ENCODE data around the gene RNF187. TPM values are rescaled to one million over a fixed set of nuclear protein-coding genes. Genes with fewer than 3 reads are reported as not detected.
A peak's percentile ranks its signal among the peaks of the same experiment; 100 is the strongest.

The RNF187 gene
- total RNA-seq, 1 experiment from 2014 or later: 63.4 TPM

DNA sequence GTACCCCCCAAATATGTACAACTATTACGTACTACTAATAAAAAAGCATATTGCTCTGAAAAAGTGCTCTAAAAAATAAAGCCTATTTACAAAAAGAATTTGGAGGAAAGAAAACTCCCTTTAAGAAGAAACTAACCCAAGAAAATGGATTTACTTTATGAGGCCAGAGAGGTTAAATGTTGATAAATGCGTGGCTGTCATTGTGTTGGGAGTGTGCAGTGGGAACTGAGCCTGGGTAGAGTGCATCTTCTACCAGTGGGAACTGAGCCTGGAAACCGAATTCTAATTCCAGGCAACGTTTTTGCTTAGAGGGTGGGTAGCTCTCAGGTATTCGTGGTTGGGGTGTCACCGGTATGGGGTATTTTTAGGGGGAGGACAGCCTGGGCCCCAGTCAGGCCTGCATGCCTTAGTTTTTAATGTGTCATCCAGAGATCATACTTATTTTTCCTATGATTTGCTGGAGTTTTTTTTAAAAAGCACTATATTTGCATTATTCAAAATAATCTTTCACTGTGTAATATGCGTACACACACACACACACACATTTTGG lies 24.1 kb upstream of the RNF187 start:
- no peaks in the 10 kb centered on the region for H3K36me3 Mint-ChIP-seq (ENCODE audit: insufficient read depth in 1 of 3, low read depth in 3 of 3)
- Histone ChIP-seq H3T11ph (ENCODE audit: low read length) (no peak overlapping the region), H3K23me2 (ENCODE audit: insufficient read length, low read depth, low read length, poor library complexity, severe bottlenecking) (peaks cover 8% of the 10 kb centered on the region), H3K79me2 (ENCODE audit: insufficient read depth, low read length) (no peaks in the 10 kb centered on the region), H4K91ac (ENCODE audit: insufficient read length, low read depth, low read length) (no peak overlapping the region), H2BK120ac (ENCODE audit: low read depth, low read length, poor library complexity, severe bottlenecking) (no peak overlapping the region), H2BK15ac (ENCODE audit: low read depth, low read length) (no peak overlapping the region), H3K14ac (ENCODE audit: insufficient read depth, low read length) (no peak overlapping the region), H3K4ac (ENCODE audit: low read depth, low read length) (no peak overlapping the region), H3K4me2 (ENCODE audit: insufficient read depth, insufficient read length, low read length) (peak overlapping the region; percentile 92), H2BK20ac (ENCODE audit: low read depth, low read length, poor library complexity, severe bottlenecking) (no peak overlapping the region), H3K9ac (ENCODE audit: extremely low read depth, insufficient read length, low read length) (no peak overlapping the region), H3K9me3 (ENCODE audit: control insufficient read depth, low read depth, low read length) (no peaks in the 10 kb centered on the region), H3K4me1 (ENCODE audit: insufficient read depth, low read length) (no peaks in the 10 kb centered on the region), H3K18ac (ENCODE audit: insufficient read length, low read depth, low read length) (no peak overlapping the region), H3K23ac (ENCODE audit: insufficient read length, low read depth, low read length) (no peak overlapping the region), H2BK5ac (ENCODE audit: insufficient read length, low read length) (no peak overlapping the region), H3K27me3 (ENCODE audit: insufficient read depth, low read length) (peaks cover 25% of the 10 kb centered on the region; the same call in 1 of the 2 replicates), H4K20me1 (ENCODE audit: control insufficient read depth, insufficient read depth, insufficient read length) (no peaks in the 10 kb centered on the region), H4K5ac (ENCODE audit: insufficient read length, low read depth, low read length) (no peak overlapping the region), H2AK5ac (ENCODE audit: insufficient read length, low read length) (no peak overlapping the region), H2AFZ (ENCODE audit: low read length) (no peak overlapping the region), H3K79me1 (ENCODE audit: insufficient read depth, low read depth, low read length, poor library complexity, severe bottlenecking) (no peaks in the 10 kb centered on the region), H4K8ac (replicated peaks; ENCODE audit: insufficient read length, low read depth, low read length) (no peak overlapping the region), H3K56ac (ENCODE audit: insufficient read length, low read depth, low read length) (no peak overlapping the region), H3K27ac (ENCODE audit: insufficient read length, low read depth, low read length) (no peak overlapping the region), H2BK12ac (ENCODE audit: insufficient read length, low read depth, low read length) (no peak overlapping the region)
- no CpG with 5 or more reads among the region's 7 CpGs for WGBS (ENCODE audit: extremely low coverage, insufficient read length, low lambda C conversion rate)
- no peaks in the 10 kb centered on the region; a peak in 1 of 5 replicates for H3K9me3 Mint-ChIP-seq
- H3K27ac Mint-ChIP-seq: no peak overlapping the region
- peak overlapping the region; percentile 68 to 92 for H3K4me3 Mint-ChIP-seq
- peaks cover 88% of the 10 kb centered on the region for H3K27me3 Mint-ChIP-seq (ENCODE audit: low read depth)
- TF ChIP-seq, protein P1, sequence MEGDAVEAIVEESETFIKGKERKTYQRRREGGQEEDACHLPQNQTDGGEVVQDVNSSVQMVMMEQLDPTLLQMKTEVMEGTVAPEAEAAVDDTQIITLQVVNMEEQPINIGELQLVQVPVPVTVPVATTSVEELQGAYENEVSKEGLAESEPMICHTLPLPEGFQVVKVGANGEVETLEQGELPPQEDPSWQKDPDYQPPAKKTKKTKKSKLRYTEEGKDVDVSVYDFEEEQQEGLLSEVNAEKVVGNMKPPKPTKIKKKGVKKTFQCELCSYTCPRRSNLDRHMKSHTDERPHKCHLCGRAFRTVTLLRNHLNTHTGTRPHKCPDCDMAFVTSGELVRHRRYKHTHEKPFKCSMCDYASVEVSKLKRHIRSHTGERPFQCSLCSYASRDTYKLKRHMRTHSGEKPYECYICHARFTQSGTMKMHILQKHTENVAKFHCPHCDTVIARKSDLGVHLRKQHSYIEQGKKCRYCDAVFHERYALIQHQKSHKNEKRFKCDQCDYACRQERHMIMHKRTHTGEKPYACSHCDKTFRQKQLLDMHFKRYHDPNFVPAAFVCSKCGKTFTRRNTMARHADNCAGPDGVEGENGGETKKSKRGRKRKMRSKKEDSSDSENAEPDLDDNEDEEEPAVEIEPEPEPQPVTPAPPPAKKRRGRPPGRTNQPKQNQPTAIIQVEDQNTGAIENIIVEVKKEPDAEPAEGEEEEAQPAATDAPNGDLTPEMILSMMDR (conservative IDR thresholded peaks at IDR 0.05): no peak
- no peak for DNase-seq
- peaks cover 24 to 37% of the 10 kb centered on the region in 2 experiments for H3K4me1 Mint-ChIP-seq

Measured in H9 (cell line).